ENCODE data around the gene AHNAK.
"Not testable (repeated sequence)": the region's sequence is repeated elsewhere in the genome, so short reads cannot be mapped to it uniquely, and the experiment has no call there.

Gene AHNAK

DNA sequence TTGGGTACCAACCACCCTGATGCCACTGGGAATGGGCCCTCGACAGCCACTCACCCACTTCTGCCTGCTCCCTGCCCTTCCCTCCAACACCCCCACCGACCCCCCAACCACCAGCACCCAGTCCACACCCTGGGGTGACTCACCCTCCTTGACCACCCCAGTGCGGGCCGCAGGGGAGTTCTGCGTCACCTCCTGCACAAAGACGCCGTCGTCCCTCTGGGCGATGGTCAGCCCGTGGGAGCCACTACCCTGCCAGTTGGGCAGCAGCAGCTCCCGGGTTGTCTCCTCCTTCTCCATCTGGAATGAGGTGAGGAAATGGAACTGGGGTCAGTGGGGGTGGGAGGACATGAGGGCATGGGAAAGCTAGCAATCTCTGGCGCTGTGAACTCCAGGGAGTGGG lies 10.8 kb downstream of the AHNAK start:
- no peak for DNase-seq (ENCODE audit: low read depth in 2 of 2)

- no peak for DNase-seq (ENCODE audit: low read depth in 2 of 2)
Observed at GRCh38 chr11:62534779-62535545, 11.6 kb downstream of the AHNAK start.

DNA sequence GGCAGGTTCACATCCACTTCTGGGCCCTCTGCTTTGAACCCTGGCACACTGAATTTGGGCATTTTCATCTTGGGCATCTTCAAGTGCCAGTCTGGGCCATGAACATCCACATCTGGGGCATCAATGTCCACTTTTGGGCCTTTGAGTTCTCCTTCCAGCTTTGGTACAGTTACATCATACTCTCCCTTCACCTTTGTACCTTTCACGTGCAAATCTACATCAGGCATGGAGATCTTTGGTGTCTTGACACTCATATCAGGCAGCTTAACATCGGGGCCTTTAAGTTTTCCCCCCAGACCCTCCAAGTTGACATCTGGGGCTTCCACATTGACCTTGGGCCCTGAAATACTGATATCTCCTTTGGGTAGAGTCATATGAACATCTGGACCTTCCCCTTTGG lies 14.5 kb downstream of the AHNAK start:
- DNase-seq (ENCODE audit: low read depth in 2 of 2): no peak

DNA sequence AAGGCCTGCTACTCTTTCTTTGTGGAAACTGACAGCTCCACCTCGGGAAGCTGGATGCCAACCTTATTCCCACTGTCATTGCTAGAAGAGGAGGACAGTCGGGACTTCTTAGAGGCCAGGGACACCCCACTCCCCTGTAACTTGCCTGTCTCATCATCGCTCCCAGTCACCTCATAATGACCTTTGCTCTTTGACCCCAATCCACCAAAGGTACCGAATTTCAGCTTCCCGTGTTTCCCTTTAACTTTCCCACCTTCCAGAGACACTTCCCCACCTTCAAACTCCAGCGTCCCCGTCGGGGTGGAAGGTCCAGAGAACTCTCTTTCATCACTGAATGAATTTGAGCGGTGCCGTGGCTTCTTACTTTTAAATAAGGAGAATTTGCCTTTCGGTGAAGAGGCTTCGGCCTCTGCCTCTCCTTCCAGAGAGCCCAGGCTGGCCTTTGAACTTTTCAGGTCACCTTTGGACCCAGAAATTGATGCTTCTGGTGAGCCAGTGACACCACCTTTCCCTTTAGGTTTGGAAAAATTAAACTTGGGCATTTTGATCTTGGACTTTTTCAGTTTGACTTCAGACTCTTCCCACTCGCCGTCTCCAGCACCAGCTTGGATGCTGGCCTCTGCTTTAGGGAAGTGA lies 29.8 kb downstream of the AHNAK start:
- DNase-seq (ENCODE audit: low read depth in 2 of 2): no peak

GRCh38 chr11:62514151-62514550 lies 32.5 kb downstream of the AHNAK start:
- no peak for DNase-seq (ENCODE audit: low read depth in 2 of 2)

- DNase-seq (ENCODE audit: low read depth in 2 of 2): no peak
Observed at GRCh38 chr11:62513626-62514025, 33.0 kb downstream of the AHNAK start.

DNA sequence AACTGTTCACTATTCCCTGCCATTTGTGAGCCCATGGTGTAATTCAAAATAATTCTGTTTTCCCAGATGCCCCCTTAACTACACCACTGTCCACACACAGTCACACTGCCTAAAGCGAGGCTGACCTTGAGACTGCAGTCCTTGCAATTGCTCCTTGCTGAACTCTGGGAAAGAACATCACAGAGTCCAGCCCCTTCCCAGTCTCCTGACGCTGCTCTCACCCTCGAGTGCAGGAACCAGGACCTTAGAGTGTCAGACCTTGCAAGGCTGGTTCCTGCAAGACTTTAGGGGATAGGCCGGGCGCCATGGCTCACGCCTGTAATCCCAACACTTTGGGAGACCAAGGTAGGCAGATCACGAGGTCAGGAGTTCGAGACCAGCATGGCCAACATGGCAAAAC lies 33.6 kb downstream of the AHNAK start:
- DNase-seq (ENCODE audit: low read depth in 2 of 2): no peak

GRCh38 chr11:62508336-62509058 lies 38.1 kb downstream of the AHNAK start:
- no peak for DNase-seq (ENCODE audit: low read depth in 2 of 2)

DNA sequence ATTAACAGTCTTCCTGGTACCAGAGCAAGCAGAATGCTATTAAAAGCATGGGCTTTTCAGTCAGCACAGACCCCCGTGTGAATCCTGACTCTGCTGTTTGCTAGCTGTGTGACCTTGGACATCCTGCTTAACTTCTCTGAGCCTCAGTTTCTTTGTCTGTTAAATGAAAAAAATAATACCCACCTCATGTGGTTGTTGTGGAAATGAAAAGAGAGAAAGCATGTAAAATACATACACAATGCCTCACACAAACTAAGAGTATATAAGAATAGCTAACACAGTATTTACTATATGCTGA lies 39.5 kb downstream of the AHNAK start:
- DNase-seq (ENCODE audit: low read depth in 2 of 2): no peak

GRCh38 chr11:62506413-62507124 lies 40.0 kb downstream of the AHNAK start:
- DNase-seq (ENCODE audit: low read depth in 2 of 2): no peak

GRCh38 chr11:62505440-62506091 lies 41.0 kb downstream of the AHNAK start:
- no peak for DNase-seq (ENCODE audit: low read depth in 2 of 2)

- DNase-seq (ENCODE audit: low read depth in 2 of 2): no peak
Observed at GRCh38 chr11:62505059-62505439, 41.6 kb downstream of the AHNAK start.

GRCh38 chr11:62504158-62504973 lies 42.2 kb downstream of the AHNAK start:
- no peak for DNase-seq (ENCODE audit: low read depth in 2 of 2)

- no peak for DNase-seq (ENCODE audit: low read depth in 2 of 2)
Observed at GRCh38 chr11:62502030-62502730, 44.4 kb downstream of the AHNAK start.

DNA sequence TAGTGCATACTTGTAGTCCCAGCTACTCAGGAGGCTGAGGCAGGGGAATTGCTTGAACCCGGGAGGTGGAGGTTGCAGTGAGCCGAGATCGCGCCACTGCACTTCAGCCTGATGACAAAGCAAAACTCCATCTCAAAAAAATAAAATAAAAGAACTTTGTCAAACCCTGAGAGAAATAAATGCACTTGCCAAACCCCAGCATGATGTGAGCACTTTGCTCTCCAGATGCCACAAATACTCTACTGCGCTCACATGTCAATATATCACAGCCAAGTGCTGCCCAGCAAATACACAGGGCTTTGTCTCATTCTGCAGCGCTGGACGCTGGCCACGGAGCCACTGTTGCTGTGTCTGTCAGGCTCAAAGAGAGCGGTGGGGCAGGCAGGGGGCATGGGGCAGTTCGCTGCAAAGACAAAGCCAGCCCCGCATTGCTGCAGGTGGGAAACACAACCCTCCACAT lies 45.1 kb downstream of the AHNAK start:
- DNase-seq (ENCODE audit: low read depth in 2 of 2): no peak

DNA sequence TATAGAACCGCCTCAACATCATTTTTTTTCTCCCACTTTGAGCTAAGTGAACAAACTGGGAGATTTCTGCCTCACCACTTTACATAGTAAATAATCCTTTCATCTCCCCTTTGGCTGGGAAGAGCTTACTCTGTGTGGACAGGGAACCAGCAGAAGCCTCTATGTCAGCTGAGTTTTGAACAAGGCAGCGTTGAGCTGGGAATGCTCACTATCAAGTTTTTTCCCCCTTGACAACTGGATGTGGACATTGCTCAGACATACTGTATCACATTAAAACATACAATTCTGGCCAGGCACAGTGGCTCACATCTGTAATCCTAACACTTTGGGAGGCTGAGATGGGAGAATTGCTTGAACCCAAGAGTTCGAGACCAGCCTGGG lies 46.0 kb downstream of the AHNAK start:
- no peak for DNase-seq (ENCODE audit: low read depth in 2 of 2)

GRCh38 chr11:62499944-62500649 lies 46.5 kb downstream of the AHNAK start:
- no peak for DNase-seq (ENCODE audit: low read depth in 2 of 2)

DNA sequence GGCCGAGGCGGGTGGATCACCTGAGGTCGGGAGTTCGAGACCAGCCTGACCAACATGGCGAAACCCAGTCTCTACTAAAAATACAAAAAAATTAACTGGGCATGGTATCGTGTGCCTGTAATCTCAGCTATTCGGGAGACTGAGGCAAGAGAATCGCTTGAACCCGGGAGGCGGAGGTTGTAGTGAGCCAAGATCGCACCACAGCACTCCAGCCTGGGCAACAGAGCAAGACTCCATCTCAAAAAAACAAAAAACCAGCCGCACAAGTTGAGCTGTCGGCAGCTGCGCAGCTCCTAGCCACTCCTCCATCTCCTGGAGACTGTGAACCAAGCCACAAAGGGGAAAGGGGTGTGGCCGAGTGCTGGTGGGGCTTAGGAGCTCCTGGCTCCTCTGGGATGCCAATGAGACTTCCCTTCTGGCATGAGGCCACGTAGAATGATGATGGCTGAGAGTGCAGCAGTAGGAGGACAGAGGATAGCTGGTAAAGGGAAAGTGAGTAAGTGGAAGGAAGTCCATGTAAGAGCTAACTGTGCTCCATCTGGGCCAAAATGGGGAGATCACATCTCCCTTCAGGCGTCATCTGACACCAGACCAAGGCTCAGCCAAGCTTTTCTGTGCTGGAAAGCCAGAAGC lies 47.2 kb downstream of the AHNAK start:
- not testable (repeated sequence) for DNase-seq (ENCODE audit: low read depth in 2 of 2)
